Mesenchymal stem cell (in vitro differentiated cells and primary cell): ENCODE results near the gene IPO8.

ENCODE experiments used
- DNase-seq: peaks from one replicate; pipeline ENCODE4 v3.0.0-alpha.2; 2013
- H2AFZ ChIP-seq: one replicate; pipeline ENCODE4 v1.6.1; 2013; ENCODE audit warnings: low read depth, mild to moderate bottlenecking, control low read depth, inconsistent platforms, low read length, moderate library complexity
- H2AK5ac ChIP-seq: 2 replicates; pipeline ENCODE4 v1.6.1; 2013; ENCODE audit warnings: low read length, moderate library complexity, mild to moderate bottlenecking, inconsistent platforms; ENCODE audit not compliant: severe bottlenecking
- H2BK120ac ChIP-seq: one replicate; pipeline ENCODE4 v1.6.1; 2013; ENCODE audit warnings: low read depth, mild to moderate bottlenecking, inconsistent platforms, low read length, moderate library complexity
- H2BK12ac ChIP-seq, 2 experiments: one replicate each; pipeline ENCODE4 v1.6.1; 2013; ENCODE audit warnings: inconsistent platforms in 2 of 2, low read length in 2 of 2, mild to moderate bottlenecking in 2 of 2, moderate library complexity in 2 of 2, control low read depth in 1 of 2
- H2BK15ac ChIP-seq: one replicate; pipeline ENCODE4 v1.6.1; 2013; ENCODE audit warnings: mild to moderate bottlenecking, low read depth, inconsistent platforms; ENCODE audit not compliant: poor library complexity, severe bottlenecking
- H2BK5ac ChIP-seq: 2 replicates; pipeline ENCODE4 v1.6.1; 2013; ENCODE audit warnings: low read depth, mild to moderate bottlenecking, low read length, control low read depth, inconsistent platforms; ENCODE audit not compliant: poor library complexity, severe bottlenecking
- H3K14ac ChIP-seq, 2 experiments: one replicate each; pipeline ENCODE4 v1.6.1; 2013; ENCODE audit warnings: inconsistent platforms in 2 of 2, low read length in 2 of 2, control low read depth in 1 of 2, mild to moderate bottlenecking in 1 of 2, moderate library complexity in 1 of 2
- H3K18ac ChIP-seq, 2 experiments: one replicate each; pipeline ENCODE4 v1.6.1; 2013; ENCODE audit warnings: inconsistent platforms in 2 of 2, low read length in 2 of 2, control low read depth in 1 of 2, low read depth in 1 of 2, mild to moderate bottlenecking in 1 of 2
- H3K23ac ChIP-seq, 2 experiments: one replicate each; pipeline ENCODE4 v1.6.1; 2013; ENCODE audit warnings: inconsistent platforms in 2 of 2, low read length in 2 of 2, mild to moderate bottlenecking in 2 of 2, moderate library complexity in 2 of 2, control low read depth in 1 of 2
- H3K27ac ChIP-seq: 2 replicates; pipeline ENCODE4 v1.5.1; 2013; ENCODE audit warnings: mild to moderate bottlenecking, moderate library complexity, low read length, control low read depth, inconsistent platforms; ENCODE audit not compliant: poor library complexity, severe bottlenecking
- H3K27me3 ChIP-seq, 2 experiments: 2 replicates each; pipeline versions ENCODE4 v1.6.1 to v1.7.0; 2013; ENCODE audit warnings: low read length in 2 of 2, mild to moderate bottlenecking in 2 of 2, moderate library complexity in 2 of 2, control low read depth in 1 of 2, inconsistent platforms in 1 of 2; ENCODE audit not compliant: control insufficient read depth in 1 of 2, insufficient read depth in 1 of 2
- H3K36me3 ChIP-seq, 2 experiments: 2 replicates each; pipeline versions ENCODE4 v1.6.1 to v1.7.0; 2013; ENCODE audit warnings: low read length in 2 of 2, control low read depth in 1 of 2, inconsistent platforms in 1 of 2, low read depth in 1 of 2, mild to moderate bottlenecking in 1 of 2; ENCODE audit not compliant: insufficient read depth in 2 of 2, control insufficient read depth in 1 of 2
- H3K4ac ChIP-seq, 2 experiments: one replicate each; pipeline ENCODE4 v1.6.1; 2013; ENCODE audit warnings: inconsistent platforms in 2 of 2, low read length in 2 of 2, mild to moderate bottlenecking in 2 of 2, moderate library complexity in 2 of 2, control low read depth in 1 of 2, low read depth in 1 of 2
- H3K4me1 ChIP-seq: 2 replicates; pipeline ENCODE4 v1.6.1; 2013; ENCODE audit warnings: low read depth, low read length, control low read depth; ENCODE audit not compliant: control insufficient read depth, insufficient read depth
- H3K4me2 ChIP-seq: 2 replicates; pipeline ENCODE4 v1.6.1; 2013; ENCODE audit warnings: low read length, mild to moderate bottlenecking, inconsistent platforms; ENCODE audit not compliant: poor library complexity, severe bottlenecking
- H3K4me3 ChIP-seq, 2 experiments: 2 replicates each; pipeline versions ENCODE4 v1.5.1 to v1.7.0; 2013; ENCODE audit warnings: low read length in 2 of 2, mild to moderate bottlenecking in 2 of 2, control low read depth in 1 of 2, low read depth in 1 of 2; ENCODE audit not compliant: insufficient read depth in 1 of 2
- H3K79me1 ChIP-seq: replicated peaks from 2 replicates; pipeline ENCODE4 v1.6.1; 2013; ENCODE audit warnings: mild to moderate bottlenecking, control low read depth, low read length, inconsistent platforms; ENCODE audit not compliant: poor library complexity, severe bottlenecking
- H3K9ac ChIP-seq: 2 replicates; pipeline ENCODE4 v1.7.0; 2013; ENCODE audit warnings: mild to moderate bottlenecking, low read length, moderate library complexity
- H3K9me3 ChIP-seq: 2 replicates; pipeline ENCODE4 v1.7.0; 2013; ENCODE audit warnings: mild to moderate bottlenecking, low read length; ENCODE audit not compliant: control insufficient read depth
- H4K8ac ChIP-seq: one replicate; pipeline ENCODE4 v1.6.1; 2013; ENCODE audit warnings: inconsistent platforms, mild to moderate bottlenecking, low read length, moderate library complexity
- H4K91ac ChIP-seq: one replicate; pipeline ENCODE4 v1.6.1; 2013; ENCODE audit warnings: mild to moderate bottlenecking, low read length, inconsistent platforms
- WGBS: methylation state at CpG from one replicate; pipeline ENCODE4 v1.1.7; 2013; ENCODE audit warnings: mixed read lengths; 5-methylcytosine and 5-hydroxymethylcytosine counted together

Gene IPO8

GRCh38 chr12:30630076-30630978, 65.3 kb downstream of the IPO8 start:
- Histone ChIP-seq H3K4me2 (no peak overlapping the region), H3K18ac (no peak overlapping the region), H3K4me1 (peaks cover 4% of the 10 kb centered on the region), H3K27ac (peak overlapping the region; percentile 84), H3K79me1 (peaks cover 6% of the 10 kb centered on the region), H3K4ac (no peak overlapping the region), H2BK120ac (no peak overlapping the region), H3K4me3 (no peak overlapping the region), H3K9me3 (no peaks in the 10 kb centered on the region), H3K14ac (no peak overlapping the region), H2BK5ac (peak overlapping the region; percentile 31), H3K27me3 (no peaks in the 10 kb centered on the region), H2AFZ (no peak overlapping the region), H2AK5ac (peak overlapping the region; percentile 77), H3K9ac (no peak overlapping the region), H3K36me3 (peaks cover 6 to 71% of the 10 kb centered on the region in 2 experiments), H3K23ac (no peak overlapping the region), H2BK15ac (no peak overlapping the region), H4K91ac (no peak overlapping the region), H4K8ac (no peak overlapping the region), H2BK12ac (no peak overlapping the region)
- WGBS, result 96% methylated on average over 4 of the region's 6 CpGs
- DNase-seq, result no peak

GRCh38 chr12:30626847-30627246, 68.8 kb downstream of the IPO8 start:
- Histone ChIP-seq H2BK12ac (no peak overlapping the region), H3K4ac (no peak overlapping the region), H2AK5ac (no peak overlapping the region), H2BK15ac (no peak overlapping the region), H2BK5ac (no peak overlapping the region), H3K79me1 (peaks cover 6% of the 10 kb centered on the region), H3K4me2 (no peak overlapping the region), H3K27ac (no peak overlapping the region), H4K91ac (no peak overlapping the region), H2BK120ac (no peak overlapping the region), H3K4me1 (peaks cover 4% of the 10 kb centered on the region), H3K14ac (no peak overlapping the region), H3K18ac (no peak overlapping the region), H3K4me3 (no peak overlapping the region), H3K36me3 (peaks cover 6 to 49% of the 10 kb centered on the region in 2 experiments), H3K9ac (no peak overlapping the region), H3K23ac (no peak overlapping the region), H3K27me3 (no peaks in the 10 kb centered on the region), H4K8ac (no peak overlapping the region), H2AFZ (no peak overlapping the region), H3K9me3 (no peaks in the 10 kb centered on the region)
- WGBS, result 100% methylated on average over 2 of the region's 3 CpGs
- no peak for DNase-seq

GRCh38 chr12:30624009-30624408, 71.7 kb downstream of the IPO8 start:
- Histone ChIP-seq H3K14ac (no peak overlapping the region), H4K8ac (no peak overlapping the region), H3K79me1 (peaks cover 4% of the 10 kb centered on the region), H4K91ac (no peak overlapping the region), H3K4me1 (no peaks in the 10 kb centered on the region), H3K18ac (no peak overlapping the region), H3K36me3 (peaks cover 3 to 21% of the 10 kb centered on the region in 2 experiments), H2AFZ (no peak overlapping the region), H2BK5ac (no peak overlapping the region), H2BK120ac (no peak overlapping the region), H2BK15ac (no peak overlapping the region), H3K4me3 (no peak overlapping the region), H3K27me3 (no peaks in the 10 kb centered on the region), H3K4me2 (no peak overlapping the region), H3K9me3 (no peaks in the 10 kb centered on the region), H3K27ac (no peak overlapping the region), H3K23ac (no peak overlapping the region), H2AK5ac (no peak overlapping the region), H2BK12ac (no peak overlapping the region), H3K4ac (no peak overlapping the region), H3K9ac (no peak overlapping the region)
- WGBS, result 90% methylated on average over 3 of the region's 6 CpGs
- DNase-seq, result no peak

GRCh38 chr12:30622509-30622908, 73.2 kb downstream of the IPO8 start:
- no peak overlapping the region for H3K4me3 ChIP-seq
- H3K4me1 ChIP-seq, result no peaks in the 10 kb centered on the region
- no peaks in the 10 kb centered on the region for H3K27me3 ChIP-seq
- H3K9me3 ChIP-seq, result no peaks in the 10 kb centered on the region
- peak; percentile 87 for DNase-seq
- no peak overlapping the region for H3K14ac ChIP-seq
- H2AK5ac ChIP-seq, result no peak overlapping the region
- peaks cover 0 to 7% of the 10 kb centered on the region in 2 experiments for H3K36me3 ChIP-seq
- peaks cover 1% of the 10 kb centered on the region for H3K79me1 ChIP-seq
- H3K27ac ChIP-seq, result no peak overlapping the region
- H4K8ac ChIP-seq, result no peak overlapping the region
- WGBS, result no CpG with 5 or more reads among the region's 1 CpG
- peak overlapping the region; percentile 23 for H3K9ac ChIP-seq
- no peak overlapping the region for H3K4ac ChIP-seq
- no peak overlapping the region for H3K4me2 ChIP-seq
- no peak overlapping the region for H2AFZ ChIP-seq
- H2BK15ac ChIP-seq, result no peak overlapping the region
- H2BK5ac ChIP-seq, result no peak overlapping the region
- no peak overlapping the region for H3K23ac ChIP-seq
- H2BK12ac ChIP-seq, result no peak overlapping the region
- no peak overlapping the region for H3K18ac ChIP-seq
- no peak overlapping the region for H2BK120ac ChIP-seq
- no peak overlapping the region for H4K91ac ChIP-seq
